ACC112 (cell line): ENCODE data around the gene MYT1.

Source experiments
- H2AFZ ChIP-seq: fragments of 200-600 bp; sonication (generic); one replicate; pipeline ENCODE4 v1.6.0; 2017; ENCODE audit warnings: antibody characterized with exemption, low read length; ENCODE audit not compliant: unreplicated experiment
- H3K27ac ChIP-seq: fragments of 200-600 bp; sonication (generic); 2 replicates; pipeline ENCODE4 v1.5.1; 2014; ENCODE audit warnings: low read depth, mild to moderate bottlenecking, antibody characterized with exemption, low read length, moderate library complexity
- H3K27me3 ChIP-seq: fragments of 200-600 bp; sonication (generic); 2 replicates; pipeline ENCODE4 v1.6.1; 2014; ENCODE audit warnings: mild to moderate bottlenecking, antibody characterized with exemption, low read length, moderate library complexity, mixed read lengths; ENCODE audit not compliant: insufficient read depth
- H3K36me3 ChIP-seq: fragments of 200-600 bp; sonication (generic); 2 replicates; pipeline ENCODE4 v1.6.1; 2016; ENCODE audit warnings: mild to moderate bottlenecking, antibody characterized with exemption, low read length, moderate library complexity, mixed read lengths; ENCODE audit not compliant: insufficient read depth
- H3K4me1 ChIP-seq: fragments of 200-600 bp; sonication (generic); one replicate; pipeline ENCODE4 v1.6.1; 2016; ENCODE audit warnings: low read length, mixed read lengths; ENCODE audit not compliant: insufficient read depth, unreplicated experiment, control insufficient read depth
- H3K4me3 ChIP-seq: fragments of 200-600 bp; sonication (generic); 2 replicates; pipeline ENCODE4 v1.5.1; 2014; ENCODE audit warnings: mild to moderate bottlenecking, low read depth, low read length
- H3K79me2 ChIP-seq: fragments of 200-600 bp; sonication (generic); one replicate; pipeline ENCODE4 v1.6.0; 2016; ENCODE audit warnings: low read length; ENCODE audit not compliant: control insufficient read depth, unreplicated experiment, insufficient read depth

MYT1 gene

DNA sequence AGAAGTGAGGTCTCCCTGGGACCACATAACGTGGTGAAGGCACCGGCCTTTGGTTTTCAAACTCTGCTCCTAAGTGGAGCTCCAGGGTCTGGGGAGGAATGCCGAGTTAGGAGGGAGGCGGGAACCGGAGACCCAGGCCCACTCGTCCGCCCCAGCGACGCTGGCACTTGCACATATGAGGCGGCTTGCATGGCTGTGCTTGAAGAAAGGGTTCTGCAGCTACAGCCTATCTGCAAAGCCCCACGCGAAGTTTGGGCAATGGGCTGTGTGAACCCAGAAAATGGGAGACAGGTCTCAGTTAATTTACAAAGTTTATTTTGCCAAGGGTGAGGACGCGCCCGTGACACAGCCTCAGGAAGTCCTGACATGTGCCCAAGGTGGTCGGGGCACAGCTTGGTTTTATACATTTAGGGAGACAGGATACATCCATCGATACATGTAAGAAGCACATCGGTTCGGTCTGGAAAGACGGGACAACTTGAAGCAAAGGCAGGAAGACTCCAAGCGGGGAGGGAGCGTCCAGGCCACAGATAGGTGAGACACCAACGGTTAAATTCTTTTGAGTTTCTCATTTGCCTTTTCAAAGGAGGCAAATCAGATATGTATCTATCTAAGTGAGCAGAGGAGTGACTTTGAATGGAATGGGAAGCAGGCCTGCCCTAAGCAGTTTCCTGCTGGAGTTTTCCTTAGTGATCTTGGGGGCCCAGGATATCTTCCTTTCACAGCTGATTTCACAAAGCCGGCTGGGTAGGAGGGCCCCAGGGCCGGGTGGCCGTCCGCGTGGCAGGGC, 90.5 kb downstream of the MYT1 start:
- H3K4me3 ChIP-seq = peak overlapping the region; percentile 86
- no peaks in the 10 kb centered on the region for H3K36me3 ChIP-seq
- peaks cover 9% of the 10 kb centered on the region for H3K4me1 ChIP-seq
- peaks cover 22% of the 10 kb centered on the region for H3K27me3 ChIP-seq
- peak overlapping the region; percentile 24; the same call in 1 of the 2 replicates for H3K27ac ChIP-seq
- H2AFZ ChIP-seq = peak overlapping the region; percentile 99
- peaks cover 13% of the 10 kb centered on the region for H3K79me2 ChIP-seq

DNA sequence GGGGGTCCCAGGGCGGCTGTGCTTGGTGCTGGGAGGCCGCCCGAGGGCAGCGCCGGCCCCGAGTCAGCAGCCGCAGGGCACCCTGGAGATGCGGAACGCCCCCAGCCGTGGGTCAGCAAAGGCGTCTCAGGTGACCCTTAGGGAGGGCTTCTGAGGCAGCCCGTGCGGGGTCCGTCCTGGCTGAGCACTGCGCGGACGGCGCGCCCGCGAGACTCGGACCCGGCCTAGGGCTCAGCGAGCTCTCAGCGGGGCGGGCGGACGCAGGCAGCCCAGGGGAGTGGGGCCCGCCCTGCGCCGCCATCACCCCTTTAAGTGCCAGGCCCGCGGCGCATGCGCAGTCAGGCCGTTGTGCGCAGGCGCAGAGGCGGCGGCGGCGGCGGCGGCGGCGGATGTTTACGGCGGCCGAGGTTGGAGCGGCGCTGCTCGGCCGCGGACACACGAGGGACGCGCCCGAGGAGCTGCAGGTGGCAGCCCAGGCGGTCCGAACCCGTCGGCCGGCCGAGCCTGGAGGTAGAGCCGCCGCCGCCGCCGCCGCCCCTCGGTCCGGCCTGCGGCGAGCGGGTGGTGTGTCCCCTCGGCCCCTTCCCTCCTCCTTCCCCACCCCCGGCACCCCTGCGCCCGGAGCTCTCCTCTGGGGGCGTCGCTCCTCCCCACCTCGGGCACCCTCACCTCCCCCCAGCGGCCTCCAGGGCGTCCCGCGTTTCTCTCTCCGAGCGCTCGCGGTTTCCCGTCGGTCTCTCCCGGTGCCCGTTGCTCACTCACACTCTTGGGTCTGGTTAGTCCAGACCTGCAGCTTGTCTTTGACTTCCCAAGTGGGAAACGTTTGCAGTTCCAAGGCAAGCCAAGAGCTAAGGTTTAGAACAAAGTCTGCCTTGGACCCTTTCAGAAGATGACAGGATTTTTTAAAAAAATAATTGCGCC, 91.4 kb downstream of the MYT1 start, which contains the start of gene PCMTD2:
TSS of gene PCMTD2 (plus strand) at position 388 of the 921 bp plus-strand sequence. CDS start 4,218 bp downstream, outside the sequence.
- no peaks in the 10 kb centered on the region for H3K36me3 ChIP-seq
- peak within 1 kb of the TSS; percentile 86 for H3K4me3 ChIP-seq
- H3K27ac ChIP-seq = peak within 1 kb of the TSS; percentile 45; the same call in 1 of the 2 replicates
- H3K79me2 ChIP-seq = peaks cover 13% of the 10 kb centered on the region
- peaks cover 13% of the 10 kb centered on the region for H3K27me3 ChIP-seq
- peak within 1 kb of the TSS; percentile 99 for H2AFZ ChIP-seq
- peaks cover 9% of the 10 kb centered on the region for H3K4me1 ChIP-seq

DNA sequence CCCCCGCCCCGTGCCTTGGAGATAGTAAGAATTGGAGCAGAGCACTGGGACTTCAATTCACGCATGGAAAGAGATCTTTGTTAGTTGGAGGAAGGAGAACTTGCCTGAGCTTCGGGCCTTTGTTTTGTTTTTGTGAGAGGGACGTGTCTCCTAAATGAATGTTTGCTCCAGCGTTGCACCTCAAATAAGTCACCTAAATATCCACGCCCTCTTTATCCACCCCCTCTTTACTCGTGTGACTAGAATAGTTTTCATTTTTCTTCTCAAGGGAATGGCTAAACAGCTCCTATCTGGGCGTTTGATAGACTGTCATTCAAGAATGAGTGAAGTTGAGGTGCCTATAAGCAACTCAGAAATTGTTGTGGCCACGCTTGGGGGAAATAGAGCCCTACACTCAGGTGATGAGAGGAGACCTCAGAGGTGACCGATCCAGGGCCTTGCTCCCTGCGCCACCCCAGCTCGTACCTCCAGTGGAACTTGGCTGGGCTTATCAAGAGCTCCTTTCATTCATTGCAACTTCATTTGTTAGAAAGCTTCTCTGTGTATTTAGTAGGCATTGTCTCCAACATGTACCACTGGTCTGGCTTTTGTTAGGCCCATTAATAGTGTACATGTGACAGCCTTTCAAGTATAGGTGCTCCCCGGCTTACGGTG, 92.2 kb downstream of the MYT1 start:
- no peak overlapping the region for H3K27ac ChIP-seq
- H3K4me1 ChIP-seq = peaks cover 9% of the 10 kb centered on the region
- peak overlapping the region; percentile 86 for H3K4me3 ChIP-seq
- H3K27me3 ChIP-seq = peaks cover 6% of the 10 kb centered on the region
- no peaks in the 10 kb centered on the region for H3K36me3 ChIP-seq
- peak overlapping the region; percentile 59 for H2AFZ ChIP-seq
- H3K79me2 ChIP-seq = peaks cover 13% of the 10 kb centered on the region

DNA sequence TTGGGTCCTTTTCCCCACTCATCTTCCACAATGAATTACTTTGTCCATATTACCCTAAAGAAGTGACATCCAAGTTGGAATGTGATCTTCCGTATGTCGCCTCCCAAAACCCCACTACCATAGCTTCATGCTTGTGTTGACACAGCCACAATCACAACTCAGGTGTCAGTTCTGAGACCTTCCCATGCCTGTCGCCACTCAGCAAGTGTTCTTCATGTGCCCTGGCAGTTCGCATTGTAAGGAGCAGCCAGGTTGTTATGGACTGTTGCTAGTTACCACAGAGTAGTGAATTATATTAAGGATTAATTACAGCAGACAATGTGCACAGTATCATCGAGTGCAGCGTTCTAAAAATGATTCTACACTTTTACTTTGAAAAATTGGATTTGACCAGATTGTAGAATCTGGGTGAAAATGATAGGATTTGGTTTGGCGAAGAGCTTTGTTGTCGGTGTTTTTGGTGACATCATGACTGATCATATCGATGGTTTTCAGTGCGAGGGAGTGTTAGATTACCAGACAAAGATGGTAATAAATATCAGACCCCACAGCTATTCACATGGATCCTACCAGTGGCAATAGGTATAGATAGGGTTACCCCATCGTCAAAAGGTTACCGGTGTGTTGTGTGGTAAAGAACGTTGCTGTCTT, 93.0 kb downstream of the MYT1 start:
- Histone ChIP-seq H3K79me2 (peaks cover 13% of the 10 kb centered on the region), H3K27ac (no peak overlapping the region), H3K4me3 (peak overlapping the region; percentile 86), H3K4me1 (peaks cover 9% of the 10 kb centered on the region), H3K36me3 (no peaks in the 10 kb centered on the region), H3K27me3 (peaks cover 3% of the 10 kb centered on the region; the same call in 1 of the 2 replicates), H2AFZ (no peak overlapping the region)

DNA sequence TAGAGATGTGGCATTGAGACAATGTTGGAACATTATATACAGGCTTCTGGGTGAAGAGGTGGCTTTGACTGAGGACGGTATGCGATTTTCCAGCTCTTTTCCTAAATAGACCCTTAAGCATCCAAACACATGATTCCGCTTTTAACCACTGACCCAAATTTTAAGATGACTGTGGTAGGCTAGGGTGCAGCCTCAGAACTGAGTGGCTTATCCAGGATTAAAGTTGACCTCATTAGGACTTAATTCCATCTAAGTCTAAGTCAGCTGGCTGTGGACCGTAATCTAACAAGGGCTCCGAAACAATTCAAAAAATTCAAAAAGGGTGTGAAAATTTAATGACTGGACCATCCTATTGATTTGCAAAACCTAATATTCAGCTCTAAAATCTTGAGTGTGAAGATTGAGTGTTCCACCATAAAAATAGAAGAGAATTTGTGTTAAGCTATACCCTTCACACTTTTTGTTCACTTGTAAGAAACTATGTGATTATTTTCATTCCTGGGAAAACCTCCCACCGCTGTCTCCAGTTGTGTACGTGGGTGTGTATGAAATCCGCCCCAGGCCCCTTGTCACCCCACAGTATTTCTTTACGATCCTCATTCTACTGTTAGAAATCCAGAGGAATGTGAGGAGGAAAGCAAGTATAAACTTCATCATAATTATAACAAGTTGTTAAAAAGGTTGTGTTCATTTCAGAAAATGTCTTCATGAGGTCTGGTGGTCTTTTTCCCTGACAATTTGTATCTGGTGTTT, 94.0 kb downstream of the MYT1 start:
- H3K4me1 ChIP-seq = peaks cover 9% of the 10 kb centered on the region
- peaks cover 13% of the 10 kb centered on the region for H3K79me2 ChIP-seq
- H3K27ac ChIP-seq = no peak overlapping the region

DNA sequence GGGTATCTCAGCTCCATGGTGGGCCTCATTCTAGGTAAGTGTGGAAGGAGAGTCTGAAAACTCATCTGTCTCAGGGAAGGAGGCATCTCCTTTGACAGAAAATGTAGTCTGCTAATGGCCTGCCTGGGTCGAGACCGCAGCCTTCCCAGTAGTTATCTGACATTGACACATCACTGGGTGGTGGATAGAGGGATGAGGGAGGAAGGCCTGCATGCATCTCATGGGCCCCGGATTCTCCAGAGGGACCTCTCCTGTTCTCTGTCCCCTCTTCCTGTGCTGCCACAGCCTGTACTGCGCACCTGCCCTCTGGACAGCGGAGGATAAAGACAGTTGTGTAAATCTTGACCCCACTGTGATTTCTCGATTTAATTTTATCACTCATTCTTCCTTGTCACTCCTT, 96.0 kb downstream of the MYT1 start:
- no peaks in the 10 kb centered on the region for H3K27me3 ChIP-seq
- no peaks in the 10 kb centered on the region for H3K36me3 ChIP-seq
- peaks cover 13% of the 10 kb centered on the region for H3K79me2 ChIP-seq
- H2AFZ ChIP-seq = no peak overlapping the region
- no peak overlapping the region for H3K4me3 ChIP-seq
- H3K27ac ChIP-seq = no peak overlapping the region
- peaks cover 9% of the 10 kb centered on the region for H3K4me1 ChIP-seq

More for the DNA sequence above, 94.0 kb downstream of the MYT1 start:
- H3K36me3 ChIP-seq = no peaks in the 10 kb centered on the region
- H2AFZ ChIP-seq = no peak overlapping the region
- no peaks in the 10 kb centered on the region for H3K27me3 ChIP-seq
- no peak overlapping the region for H3K4me3 ChIP-seq

DNA sequence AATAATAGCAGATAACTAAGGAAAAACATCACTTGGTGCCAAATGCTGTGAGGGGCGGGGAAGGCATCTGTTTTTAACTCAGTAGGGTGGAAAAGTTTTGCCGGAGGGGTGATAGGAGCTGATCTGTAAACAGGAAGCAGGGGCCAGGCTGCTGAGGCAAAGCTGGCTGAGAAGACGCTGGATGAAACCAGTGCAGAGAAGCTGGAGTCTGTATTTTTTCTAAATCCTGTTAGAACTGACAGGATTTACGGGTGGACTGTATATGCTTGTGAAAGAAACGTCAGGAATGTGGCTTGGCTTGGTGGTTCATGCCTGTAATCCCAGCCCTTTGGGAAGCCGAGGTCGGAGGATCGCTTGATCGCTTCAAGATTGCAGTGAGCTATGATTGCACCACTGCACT, 96.9 kb downstream of the MYT1 start:
- H3K4me1 ChIP-seq = peaks cover 9% of the 10 kb centered on the region
- H3K27me3 ChIP-seq = no peaks in the 10 kb centered on the region
- H3K27ac ChIP-seq = no peak overlapping the region
- no peak overlapping the region for H2AFZ ChIP-seq
- H3K4me3 ChIP-seq = no peak overlapping the region
- peaks cover 13% of the 10 kb centered on the region for H3K79me2 ChIP-seq
- H3K36me3 ChIP-seq = no peaks in the 10 kb centered on the region

DNA sequence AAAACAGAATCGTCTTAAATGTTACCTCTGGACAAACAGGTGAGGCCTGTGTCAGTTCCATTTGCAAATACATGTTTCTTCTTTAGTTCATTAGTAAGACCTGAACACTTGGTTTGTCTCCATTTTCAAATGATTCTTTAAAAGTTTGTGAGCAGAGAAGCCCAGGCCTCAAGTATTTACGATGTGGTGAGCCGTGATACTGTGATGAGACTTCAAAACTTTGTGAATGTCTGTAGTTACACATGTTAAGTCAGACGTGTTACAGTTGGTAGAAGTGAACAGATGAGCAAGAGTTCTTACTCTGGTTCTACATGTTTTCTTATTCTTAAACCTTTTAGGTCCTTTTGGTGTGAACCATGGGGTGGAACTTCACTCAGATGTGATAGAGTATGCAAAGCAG, 99.8 kb downstream of the MYT1 start:
- Histone ChIP-seq H3K4me3 (no peak overlapping the region), H3K27me3 (no peaks in the 10 kb centered on the region), H3K36me3 (peaks cover 14% of the 10 kb centered on the region; the same call in 1 of the 2 replicates), H3K27ac (no peak overlapping the region), H3K79me2 (no peaks in the 10 kb centered on the region), H3K4me1 (no peaks in the 10 kb centered on the region), H2AFZ (no peak overlapping the region)

DNA sequence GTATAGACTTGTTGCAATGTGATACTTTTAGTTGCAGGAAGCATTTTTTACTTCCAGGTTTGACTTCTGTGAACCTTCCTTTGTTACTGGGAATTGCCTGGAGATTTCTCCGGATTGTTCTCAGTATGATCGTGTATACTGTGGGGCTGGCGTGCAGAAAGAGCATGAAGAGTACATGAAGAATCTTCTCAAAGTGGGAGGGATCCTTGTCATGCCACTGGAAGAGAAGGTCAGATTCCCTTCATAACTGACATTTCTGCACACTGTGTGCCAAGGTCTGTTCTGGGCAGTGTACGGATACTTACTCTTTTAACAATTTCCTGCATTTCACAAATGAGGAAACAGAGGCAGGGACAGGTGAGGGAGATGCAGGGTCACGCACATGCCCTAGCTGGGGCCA, 100.9 kb downstream of the MYT1 start:
- H3K4me1 ChIP-seq = no peaks in the 10 kb centered on the region
- H3K79me2 ChIP-seq = no peaks in the 10 kb centered on the region
- no peaks in the 10 kb centered on the region for H3K27me3 ChIP-seq
- H3K27ac ChIP-seq = no peak overlapping the region
- H3K4me3 ChIP-seq = no peak overlapping the region
- peaks cover 18% of the 10 kb centered on the region; the same call in 1 of the 2 replicates for H3K36me3 ChIP-seq
- no peak overlapping the region for H2AFZ ChIP-seq
